Daoy (cell line): ENCODE data around the gene PPP1R9B. TPM values are rescaled to one million over a fixed set of nuclear protein-coding genes. Genes with fewer than 3 reads are reported as not detected.
A peak's percentile ranks its signal among the peaks of the same experiment; 100 is the strongest.

Experiments used
- DNase-seq: peaks from one replicate; pipeline ENCODE4 v3.0.0-alpha.2; 2015; ENCODE audit warnings: low read depth
- total RNA-seq: library from RNA; depleted of rRNA; stranded (reverse); fragments of >200 nt; shearing (Covaris generic); gene quantifications from 2 replicates; pipeline ENCODE4 v1.2.3, GENCODE V29; 2014; rRNA removed

Gene PPP1R9B
- total RNA-seq, result 28.8 and 36.3 TPM in 2 replicates

GRCh38 chr17:50150354-50151040, at the start of gene PPP1R9B:
TSS of gene PPP1R9B (minus strand) at chr17:50150677. CDS start at chr17:50150513, 164 bp downstream.
- DNase-seq, result no peak

DNA sequence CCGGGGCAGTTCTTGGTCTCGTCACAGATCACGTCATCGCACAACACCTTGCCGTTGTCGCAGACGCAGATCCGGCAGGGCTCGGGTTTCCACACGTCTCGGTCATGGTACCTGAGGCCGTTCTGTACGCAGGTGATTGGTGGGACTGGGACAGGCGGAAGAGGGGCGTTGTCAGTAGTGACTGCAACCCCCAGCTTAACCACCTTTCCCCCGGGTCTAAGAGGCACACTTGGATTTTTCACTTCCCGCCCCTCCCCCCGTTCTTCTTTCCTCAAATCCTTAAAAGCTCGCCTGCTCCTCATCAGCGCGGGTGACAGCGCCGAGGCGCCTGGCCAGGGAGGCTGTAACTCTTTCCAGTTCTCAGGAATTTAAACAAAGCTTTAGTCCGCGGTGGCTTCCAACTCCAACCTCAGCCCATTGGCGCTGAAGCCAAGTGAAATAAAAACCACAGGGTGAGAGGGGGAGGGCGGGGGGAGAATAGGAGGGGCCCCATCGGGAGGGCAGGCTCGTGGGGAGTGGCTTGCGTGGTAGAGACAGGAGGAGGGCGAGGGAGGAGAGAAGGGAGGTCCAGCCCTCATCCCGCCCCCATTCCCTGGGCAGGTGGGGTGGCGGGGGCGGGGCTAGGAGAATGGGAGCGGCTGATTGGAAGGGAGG, 49.5 kb upstream of the PPP1R9B start:
- DNase-seq, result peak; percentile 95

DNA sequence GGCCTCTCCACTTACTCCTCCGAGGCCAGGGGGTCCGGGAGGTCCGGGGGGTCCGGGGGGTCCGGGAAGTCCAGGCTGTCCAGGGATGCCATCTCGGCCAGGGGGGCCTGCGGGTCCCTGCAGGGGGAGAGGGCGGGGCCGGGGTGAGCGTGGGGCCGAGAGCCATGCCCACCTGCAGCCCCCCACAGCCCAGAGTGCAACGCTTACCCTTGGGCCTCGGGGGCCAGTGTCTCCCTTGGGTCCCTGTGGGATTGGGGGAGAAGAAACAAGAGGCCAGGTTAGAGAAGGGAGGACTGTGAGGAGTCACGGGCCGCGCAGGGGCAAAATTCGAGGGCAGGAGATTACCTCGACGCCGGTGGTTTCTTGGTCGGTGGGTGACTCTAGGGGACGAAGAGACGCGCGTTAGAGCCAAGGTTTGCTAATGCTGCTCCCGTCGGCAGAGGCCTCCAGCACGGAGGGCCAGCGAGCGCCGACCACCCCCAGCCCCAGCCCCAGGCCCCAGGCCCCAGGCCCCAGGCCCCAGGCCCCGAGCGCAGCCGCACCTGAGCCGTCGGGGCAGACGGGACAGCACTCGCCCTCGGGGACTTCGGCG, 48.8 kb upstream of the PPP1R9B start:
- no peak for DNase-seq

DNA sequence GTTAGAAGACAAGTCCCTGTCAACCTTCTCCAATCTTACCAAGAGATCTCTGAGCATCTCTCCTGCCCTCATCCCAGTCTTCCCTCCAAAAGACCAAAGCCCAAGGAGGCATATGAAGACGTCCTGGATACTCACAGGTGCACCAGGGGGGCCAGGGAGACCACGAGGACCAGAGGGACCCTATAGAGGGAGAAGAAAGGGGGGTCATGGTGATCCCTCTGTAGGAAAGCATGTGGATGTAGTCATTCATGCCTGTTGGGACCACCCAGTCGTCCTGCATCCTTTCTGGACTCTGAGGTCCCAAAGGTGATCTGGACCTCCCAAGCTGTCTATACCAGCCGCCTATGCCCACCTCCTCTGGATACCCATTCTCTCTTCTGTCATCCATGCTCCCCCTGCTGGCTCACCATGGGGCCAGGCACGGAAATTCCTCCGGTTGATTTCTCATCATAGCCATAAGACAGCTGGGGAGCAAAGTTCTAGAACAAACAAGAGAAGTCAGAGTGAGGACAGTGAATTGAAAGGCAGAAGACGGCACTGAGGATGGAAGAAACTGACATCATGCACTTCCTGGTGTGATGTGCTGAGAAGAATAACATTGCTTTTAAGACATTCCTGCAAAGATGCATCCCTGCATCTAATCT, 47.7 kb upstream of the PPP1R9B start:
- DNase-seq, result no peak

- DNase-seq, result no peak
Observed at GRCh38 chr17:50196826-50197225, 46.3 kb upstream of the PPP1R9B start.

- no peak for DNase-seq
Observed at GRCh38 chr17:50196036-50196435, 45.6 kb upstream of the PPP1R9B start.

DNA sequence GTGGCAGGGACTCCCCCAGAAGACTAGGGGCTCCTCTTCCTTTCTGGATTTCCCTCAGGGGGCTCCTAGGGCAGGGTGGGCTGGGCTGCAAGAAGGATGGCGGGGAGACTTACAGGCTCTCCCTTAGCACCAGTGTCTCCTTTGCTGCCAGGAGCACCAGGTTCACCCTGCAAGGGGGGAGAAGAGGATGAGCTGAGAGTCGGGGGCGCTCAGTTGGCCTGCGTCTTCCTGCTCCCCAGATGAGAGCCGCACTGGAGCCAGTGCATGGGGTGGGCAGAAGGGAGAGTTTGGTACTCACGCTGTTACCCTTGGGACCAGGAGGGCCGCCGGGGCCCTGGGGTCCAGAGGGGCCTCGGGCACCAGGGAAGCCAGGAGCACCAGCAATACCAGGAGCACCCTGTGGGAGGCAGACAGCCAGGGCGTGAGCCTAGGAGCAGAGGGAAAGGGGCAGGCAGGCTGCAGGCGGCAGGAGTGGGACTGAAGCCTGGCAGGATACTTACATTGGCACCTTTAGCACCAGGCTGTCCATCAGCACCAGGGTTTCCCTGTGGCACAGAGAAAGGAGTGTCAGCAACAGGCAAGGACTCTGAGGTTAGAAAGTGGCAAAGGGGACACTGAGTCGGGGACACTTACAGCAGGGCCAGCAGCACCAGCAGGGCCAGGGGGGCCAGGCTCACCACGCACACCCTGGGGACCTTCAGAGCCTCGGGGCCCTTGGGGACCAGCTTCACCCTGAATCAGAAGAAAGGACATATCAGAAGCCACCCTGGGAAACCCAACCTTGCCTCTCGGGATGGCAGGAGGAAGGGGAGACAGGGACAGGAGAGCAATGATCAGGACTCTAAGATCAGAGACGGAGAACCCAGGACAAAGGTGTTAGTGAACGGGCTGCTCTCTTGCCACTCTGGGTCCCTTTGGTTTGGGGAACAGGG, 44.7 kb upstream of the PPP1R9B start:
- DNase-seq, result no peak

- no peak for DNase-seq
Observed at GRCh38 chr17:50194140-50194933, 43.9 kb upstream of the PPP1R9B start.

GRCh38 chr17:50192618-50193291, 42.3 kb upstream of the PPP1R9B start:
- DNase-seq, result no peak

- DNase-seq, result no peak
Observed at GRCh38 chr17:50192144-50192617, 41.7 kb upstream of the PPP1R9B start.

- DNase-seq, result no peak
Observed at GRCh38 chr17:50191359-50192143, 41.1 kb upstream of the PPP1R9B start.

DNA sequence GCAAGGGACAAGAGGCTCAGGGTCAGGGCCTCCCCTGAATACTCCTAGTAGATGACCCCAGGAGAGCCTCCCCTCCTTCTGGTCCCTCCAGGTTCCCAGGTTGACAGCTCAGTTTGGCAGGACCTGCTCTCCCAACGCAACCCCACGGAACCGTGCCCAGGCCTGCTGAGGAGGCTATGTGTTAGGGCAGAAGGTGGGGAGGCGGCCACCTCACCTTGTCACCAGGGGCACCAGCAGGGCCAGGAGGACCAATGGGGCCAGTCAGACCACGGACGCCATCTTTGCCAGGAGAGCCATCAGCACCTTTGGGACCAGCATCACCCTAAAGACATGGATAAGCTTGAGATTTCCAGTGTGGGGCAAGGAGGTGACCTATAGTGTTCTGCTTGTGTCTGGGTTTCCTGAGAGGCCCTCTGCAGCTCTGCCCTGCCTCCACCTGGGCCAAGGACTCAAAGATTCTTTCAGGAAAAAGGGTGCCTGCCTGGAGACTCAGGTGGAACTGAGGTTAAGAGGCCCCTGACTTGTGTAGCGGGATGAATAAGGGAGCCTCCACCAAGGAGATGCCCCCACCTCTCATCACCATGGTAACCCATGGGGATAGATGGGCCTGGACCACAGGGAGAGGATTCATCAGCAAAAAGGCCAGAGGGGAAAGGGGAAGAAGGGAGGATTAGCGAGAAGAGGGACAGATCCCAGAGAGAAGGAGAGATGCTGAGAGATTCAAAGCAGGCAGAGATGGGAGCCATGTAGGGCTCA, 40.3 kb upstream of the PPP1R9B start:
- DNase-seq, result no peak

DNA sequence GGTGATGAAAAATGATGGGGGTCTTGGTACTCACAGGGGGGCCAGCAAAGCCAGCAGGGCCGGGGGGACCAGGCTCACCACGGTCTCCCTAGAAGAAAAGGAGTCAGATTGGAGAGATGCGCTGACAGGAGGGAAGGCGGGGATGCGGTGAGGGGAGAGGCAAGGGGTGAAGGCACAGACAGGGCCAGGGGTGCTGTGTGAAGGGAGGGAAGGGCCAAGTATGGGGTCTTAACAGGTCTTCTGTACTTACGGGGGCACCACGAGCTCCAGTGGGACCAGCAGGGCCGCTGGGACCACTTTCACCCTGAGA, 39.8 kb upstream of the PPP1R9B start:
- DNase-seq, result no peak

DNA sequence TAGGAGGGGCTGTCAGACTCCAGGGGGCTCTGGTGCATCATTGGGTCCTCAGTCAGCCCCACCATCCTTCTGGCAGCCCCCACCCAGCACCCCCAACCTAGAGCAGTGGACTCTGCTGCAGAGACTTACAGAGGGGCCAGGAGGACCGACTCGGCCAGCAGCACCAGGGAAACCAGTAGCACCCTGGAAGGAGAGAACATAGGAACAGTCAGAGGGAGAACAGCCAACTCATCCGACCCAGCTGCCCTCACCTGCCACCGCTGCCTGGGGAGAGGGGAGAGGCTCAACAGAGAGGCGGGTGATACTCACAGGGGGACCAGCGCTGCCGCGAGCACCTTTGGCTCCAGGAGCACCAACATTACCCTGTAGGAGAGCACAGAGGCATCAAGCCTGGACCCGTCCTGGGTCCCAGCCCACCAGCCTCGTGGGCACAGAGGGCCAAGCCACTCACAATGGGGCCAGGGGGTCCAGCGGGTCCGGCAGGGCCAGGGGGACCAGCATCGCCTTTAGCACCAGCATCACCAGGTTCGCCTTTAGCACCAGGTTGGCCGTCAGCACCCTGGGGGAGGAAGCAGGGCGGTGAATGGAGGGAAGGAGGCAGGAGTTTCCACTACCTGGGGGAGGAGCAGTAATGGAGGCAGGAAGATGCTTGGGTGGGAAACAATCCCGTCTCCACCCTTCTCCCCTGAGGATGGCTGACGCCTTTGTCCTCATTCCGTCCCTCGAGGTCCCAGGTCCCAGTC, 39.2 kb upstream of the PPP1R9B start:
- no peak for DNase-seq

GRCh38 chr17:50188921-50189549, 38.6 kb upstream of the PPP1R9B start:
- no peak for DNase-seq

DNA sequence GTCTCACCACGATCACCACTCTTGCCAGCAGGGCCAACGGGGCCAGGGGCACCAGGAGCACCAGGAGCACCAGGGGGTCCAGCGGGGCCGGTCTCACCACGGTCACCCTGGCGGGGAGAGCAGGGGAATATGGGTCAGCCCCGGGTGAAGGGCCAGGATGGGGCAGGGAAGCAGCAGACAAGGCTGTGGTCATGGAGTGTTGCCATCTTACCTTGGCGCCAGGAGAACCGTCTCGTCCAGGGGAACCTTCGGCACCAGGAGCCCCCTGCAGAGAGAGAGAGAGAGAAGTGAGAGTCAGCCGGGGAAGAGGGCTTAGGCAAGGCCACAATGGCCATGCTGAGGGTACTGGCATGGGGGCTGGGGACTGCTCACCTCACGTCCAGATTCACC, 38.0 kb upstream of the PPP1R9B start:
- DNase-seq, result no peak

GRCh38 chr17:50187751-50188530, 37.5 kb upstream of the PPP1R9B start:
- no peak for DNase-seq
